GM18519 (cell line): ENCODE measurements around the gene CUEDC1.
"Not testable (repeated sequence)": the region's sequence is repeated elsewhere in the genome, so short reads cannot be mapped to it uniquely, and the experiment has no call there.

ENCODE experiments used
- ATAC-seq: cut with Tn5 transposase; IDR thresholded peaks from one replicate; pipeline ENCODE4 v1.9.1; 2021; ENCODE audit warnings: mild to moderate bottlenecking, moderate library complexity; ENCODE audit not compliant: unreplicated experiment, low FRiP score

Gene CUEDC1

GRCh38 chr17:57846056-57846945, 108.9 kb downstream of the CUEDC1 start:
- not testable (repeated sequence) for ATAC-seq

- ATAC-seq, result no peak
These were observed 112.9 kb downstream of the CUEDC1 start for GRCh38 chr17:57842280-57842679.

- no peak for ATAC-seq
These were observed 115.7 kb downstream of the CUEDC1 start for GRCh38 chr17:57839571-57839923.

- no peak for ATAC-seq
These were observed 116.2 kb downstream of the CUEDC1 start for GRCh38 chr17:57838857-57839570.

GRCh38 chr17:57838453-57838852, 116.8 kb downstream of the CUEDC1 start:
- no peak for ATAC-seq

- no peak for ATAC-seq
These were observed 119.8 kb downstream of the CUEDC1 start for GRCh38 chr17:57835333-57835900.

GRCh38 chr17:57834146-57834741, 121.0 kb downstream of the CUEDC1 start:
- ATAC-seq, result no peak

- no peak for ATAC-seq
These were observed 121.9 kb downstream of the CUEDC1 start for GRCh38 chr17:57833179-57833939.

- no peak for ATAC-seq
These were observed 122.7 kb downstream of the CUEDC1 start for GRCh38 chr17:57832314-57833178.

- ATAC-seq, result no peak
These were observed 124.3 kb downstream of the CUEDC1 start for GRCh38 chr17:57830880-57831279.

GRCh38 chr17:57823469-57824401, 131.5 kb downstream of the CUEDC1 start:
- ATAC-seq, result no peak

- ATAC-seq, result no peak
These were observed 135.3 kb downstream of the CUEDC1 start for GRCh38 chr17:57819867-57820266.

GRCh38 chr17:57819285-57819684, 135.9 kb downstream of the CUEDC1 start:
- ATAC-seq, result no peak

- ATAC-seq, result no peak
These were observed 137.1 kb downstream of the CUEDC1 start for GRCh38 chr17:57818066-57818465.

- no peak for ATAC-seq
These were observed 137.9 kb downstream of the CUEDC1 start for GRCh38 chr17:57817299-57817698.

GRCh38 chr17:57814421-57814820, 140.8 kb downstream of the CUEDC1 start:
- ATAC-seq, result no peak

GRCh38 chr17:57811638-57812280, 143.5 kb downstream of the CUEDC1 start:
- ATAC-seq, result no peak
